Stimulated activated CD4-positive, alpha-beta T cell treated with anti-CD3 and anti-CD28 coated beads, Interleukin-15, amount 100 ng/mL, for 1 hour (primary cell): ENCODE measurements around the gene ZNRD2.
A peak's percentile ranks its signal among the peaks of the same experiment; 100 is the strongest.

ENCODE experiments used
- DNase-seq, 2 donors: peaks; one replicate each; pipeline ENCODE4 v3.0.0-alpha.2; 2020; ENCODE audit warnings: low read depth in 1 of 2, low spot score in 1 of 2

ZNRD2 gene

GRCh38 chr11:65586247-65586630 is 16.0 kb downstream of the ZNRD2 start:
- no peak for DNase-seq

GRCh38 chr11:65586676-65587075 is 16.4 kb downstream of the ZNRD2 start:
- no peak for DNase-seq

GRCh38 chr11:65588199-65589054 is 18.1 kb downstream of the ZNRD2 start:
- peak; percentile 48 to 57 for DNase-seq

- no peak for DNase-seq
Measured at GRCh38 chr11:65589444-65590239, 19.4 kb downstream of the ZNRD2 start.

GRCh38 chr11:65590240-65590738 is 20.0 kb downstream of the ZNRD2 start:
- DNase-seq = no peak

- no peak for DNase-seq
Measured at GRCh38 chr11:65591939-65592857, 21.9 kb downstream of the ZNRD2 start.

- DNase-seq = no peak
Measured at GRCh38 chr11:65592858-65593517, 22.7 kb downstream of the ZNRD2 start.

GRCh38 chr11:65593518-65594414 is 23.5 kb downstream of the ZNRD2 start:
- DNase-seq = no peak

GRCh38 chr11:65595131-65595530 is 24.9 kb downstream of the ZNRD2 start:
- no peak for DNase-seq

GRCh38 chr11:65595543-65596281 is 25.4 kb downstream of the ZNRD2 start, which contains the start of gene KCNK7:
TSS of gene KCNK7 (minus strand) at chr11:65595800. CDS start at chr11:65595772, 28 bp downstream.
- no peak for DNase-seq

- no peak for DNase-seq
Measured at GRCh38 chr11:65596520-65596919, 26.2 kb downstream of the ZNRD2 start.

GRCh38 chr11:65598258-65598699 is 28.0 kb downstream of the ZNRD2 start:
- no peak for DNase-seq

GRCh38 chr11:65599216-65599954 is 29.1 kb downstream of the ZNRD2 start:
- DNase-seq = no peak

- no peak for DNase-seq
Measured at GRCh38 chr11:65599955-65600246, 29.6 kb downstream of the ZNRD2 start.

GRCh38 chr11:65604258-65604657 is 34.0 kb downstream of the ZNRD2 start:
- no peak for DNase-seq

- no peak for DNase-seq
Measured at GRCh38 chr11:65606876-65607613, 36.8 kb downstream of the ZNRD2 start.
